GM21360 (cell line): Measurements from ENCODE around the gene FAS.

Experiments used
- ATAC-seq: cut with Tn5 transposase; IDR thresholded peaks from one replicate; pipeline ENCODE4 v1.9.1; 2021; ENCODE audit warnings: mild to moderate bottlenecking, moderate library complexity; ENCODE audit not compliant: unreplicated experiment

The FAS gene

GRCh38 chr10:89032141-89032891 lies 41.7 kb downstream of the FAS start:
- peak; percentile 56 for ATAC-seq

GRCh38 chr10:89035461-89035860 lies 44.9 kb downstream of the FAS start:
- ATAC-seq = no peak

GRCh38 chr10:89037096-89037495 lies 46.5 kb downstream of the FAS start:
- no peak for ATAC-seq

- no peak for ATAC-seq
Measured at GRCh38 chr10:89042562-89042961, 52.0 kb downstream of the FAS start.

- no peak for ATAC-seq
Measured at GRCh38 chr10:89043052-89043451, 52.5 kb downstream of the FAS start.

GRCh38 chr10:89047397-89047796 lies 56.8 kb downstream of the FAS start:
- ATAC-seq = no peak

- ATAC-seq = no peak
Measured at GRCh38 chr10:89051593-89051992, 61.0 kb downstream of the FAS start.

- no peak for ATAC-seq
Measured at GRCh38 chr10:89053555-89053954, 63.0 kb downstream of the FAS start.

GRCh38 chr10:89055159-89055558 lies 64.6 kb downstream of the FAS start:
- no peak for ATAC-seq

GRCh38 chr10:89062861-89063260 lies 72.3 kb downstream of the FAS start:
- ATAC-seq = no peak

- ATAC-seq = no peak
Measured at GRCh38 chr10:89063465-89063864, 72.9 kb downstream of the FAS start.

- ATAC-seq = no peak
Measured at GRCh38 chr10:89064748-89065147, 74.2 kb downstream of the FAS start.
